Measurements from ENCODE around the gene RDX. TPM values are rescaled to one million over a fixed set of nuclear protein-coding genes. Genes with fewer than 3 reads are reported as not detected.

Gene RDX
- total and polyA plus RNA-seq, 2 of the 4 experiments (the other 2 are of a cell fraction): 61.1 to 72.4 TPM

GRCh38 chr11:110287537-110287936 lies 8.9 kb downstream of the RDX start:
- Histone ChIP-seq H4K20me1 (ENCODE audit: insufficient read depth, low read length) (peaks cover 59% of the 10 kb centered on the region), H4K91ac (ENCODE audit: insufficient read depth, low read depth, low read length) (no peak overlapping the region), H3K4me2 (ENCODE audit: low read depth, low read length) (no peak overlapping the region), H3K4me1 (ENCODE audit: control insufficient read depth, insufficient read depth, low read length) (no peaks in the 10 kb centered on the region), H4K8ac (ENCODE audit: low read depth in 2 of 2, low read length in 2 of 2) (no peak overlapping the region), H2BK15ac (ENCODE audit: low read depth, low read length) (no peak overlapping the region), H3K14ac (replicated peaks; ENCODE audit: low read depth, low read length) (no peak overlapping the region), H2AK9ac (replicated peaks; ENCODE audit: low read depth, low read length, poor library complexity) (no peak overlapping the region), H3K79me1 (ENCODE audit: low read depth in 1 of 2, low read length in 2 of 2) (peaks cover 7 to 55% of the 10 kb centered on the region in 2 experiments; a peak in 3 of 4 replicates), H3K9me3 (ENCODE audit: control insufficient read depth, insufficient read depth, low read length) (no peaks in the 10 kb centered on the region), H3K27ac (ENCODE audit: insufficient read depth, low read length) (no peak overlapping the region), H3K4ac (ENCODE audit: low read depth, low read length) (no peak overlapping the region), H4K5ac (ENCODE audit: low read depth, low read length) (no peak overlapping the region), H3K23ac (ENCODE audit: low read depth, low read length) (0 out of 2 replicates have a peak overlapping the region, but pooled peaks have one; percentile 7), H3K36me3 (ENCODE audit: control insufficient read depth, insufficient read depth, low read length) (no peaks in the 10 kb centered on the region), H3K9me1 (ENCODE audit: insufficient read depth, low read length) (peaks cover 4% of the 10 kb centered on the region), H3K9ac (ENCODE audit: low read depth, low read length) (no peak overlapping the region), H3K18ac (ENCODE audit: low read depth, low read length) (no peak overlapping the region), H2BK5ac (ENCODE audit: low read depth, low read length, poor library complexity, severe bottlenecking) (no peak overlapping the region), H3K27me3 (ENCODE audit: control insufficient read depth, insufficient read depth, low read length) (no peaks in the 10 kb centered on the region), H2AK5ac (ENCODE audit: low read depth, low read length) (no peak overlapping the region), H2BK120ac (ENCODE audit: low read depth, low read length) (no peak overlapping the region), H2AFZ (replicated peaks; ENCODE audit: low read length, poor library complexity) (no peak overlapping the region), H2BK20ac (ENCODE audit: low read depth, low read length) (no peak overlapping the region), H3K56ac (ENCODE audit: extremely low read depth, insufficient read depth, low read length) (no peak overlapping the region), H3K4me3 (ENCODE audit: insufficient read depth, low read depth, low read length) (no peak overlapping the region)
- in situ Hi-C loops (cut with MboI; ENCODE audit: low sequenced_read_pairs): no loop called here
- TF ChIP-seq FOS (IDR thresholded peaks at IDR 0.05; ENCODE audit: low read depth, low read length) (no peak), MXI1 (IDR thresholded peaks at IDR 0.05; ENCODE audit: borderline replicate concordance, low read depth, low read length) (no peak), RCOR1 (IDR thresholded peaks at IDR 0.05; ENCODE audit: insufficient replicate concordance, low read length) (no peak), RFX5 (IDR thresholded peaks at IDR 0.05; ENCODE audit: low read depth, low read length) (no peak), BHLHE40 (IDR thresholded peaks at IDR 0.05; ENCODE audit: low read depth, low read length) (no peak), CTCF (conservative IDR thresholded peaks at IDR 0.05; ENCODE audit: low read depth, low read length) (no peak), POLR2A (IDR thresholded peaks at IDR 0.05; ENCODE audit: low read depth, low read length) (no peak), RAD21 (IDR thresholded peaks at IDR 0.05; ENCODE audit: low read length) (no peak), USF2 (IDR thresholded peaks at IDR 0.05; ENCODE audit: low read depth, low read length) (no peak), NFE2L2 (IDR thresholded peaks at IDR 0.05; ENCODE audit: low read depth, low read length) (no peak), CHD1 (IDR thresholded peaks at IDR 0.05; ENCODE audit: low read depth, low read length) (no peak), ELK1 (IDR thresholded peaks at IDR 0.05; ENCODE audit: borderline replicate concordance, low read depth, low read length) (no peak), CEBPB (IDR thresholded peaks at IDR 0.05; ENCODE audit: low read depth, low read length) (no peak)
- BruUV-seq (replicated peaks): no TSS peak
- WGBS, 2 experiments (ENCODE audit: extremely low coverage in 2 of 2, insufficient read length in 1 of 2): no CpG with 5 or more reads among the region's 1 CpG
- intact Hi-C loops (cut with micrococcal nuclease): no loop called here
- POLR2A ChIA-PET (ENCODE audit: unreplicated experiment): no interaction called here
- DNase-seq (no peak), ATAC-seq (ENCODE audit: low read depth) (no peak)
- CTCF ChIA-PET: no interaction called here
- dilution Hi-C loops (cut with HindIII; ENCODE audit: low sequenced_read_pairs, unreplicated experiment): no loop called here
